IPS-NIHi7 (cell line): ENCODE results near the gene UBE2Q1.

Source experiments
- DNase-seq: peaks from one replicate; pipeline ENCODE4 v3.0.0; 2012; ENCODE audit warnings: mixed read lengths; ENCODE audit errors: extremely low spot score

The UBE2Q1 gene

GRCh38 chr1:154502744-154503115, 55.7 kb downstream of the UBE2Q1 start:
- peak; percentile 58 for DNase-seq

DNA sequence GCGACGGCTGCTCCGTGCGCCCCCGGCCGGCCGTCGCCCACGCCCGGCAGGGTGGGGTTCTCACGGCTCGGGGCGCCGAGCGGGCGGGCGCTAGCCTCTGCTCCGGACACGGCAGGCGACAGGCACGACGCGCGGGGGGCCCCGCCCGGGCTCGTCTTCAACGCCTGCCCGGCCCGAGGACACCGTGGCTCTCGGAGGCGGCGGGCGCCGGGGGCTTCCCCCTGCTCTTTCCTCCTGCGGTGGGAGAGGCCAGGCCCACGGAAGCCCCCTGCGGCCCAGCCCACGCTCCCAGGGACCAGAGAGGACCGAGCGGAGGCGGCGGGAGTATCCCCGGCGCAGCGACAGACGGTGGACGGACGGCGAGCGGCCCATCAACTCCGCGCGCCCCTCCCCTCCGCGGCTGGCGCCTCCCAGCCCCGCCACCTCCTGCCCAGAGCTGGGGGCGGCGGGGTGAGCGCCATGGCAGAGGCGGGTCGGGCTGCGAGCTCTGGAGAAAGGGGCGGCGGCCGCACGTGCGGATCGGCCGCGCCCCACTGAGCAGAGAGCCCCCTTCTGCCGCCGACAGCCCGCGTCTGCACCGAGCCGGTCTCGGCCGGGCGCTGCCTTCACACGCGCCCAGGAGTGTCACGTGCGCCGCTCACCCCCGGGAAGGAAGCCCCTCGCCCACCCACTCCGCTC, 56.3 kb downstream of the UBE2Q1 start, which contains the start of the genes SHE and TDRD10:
Gene SHE, minus strand, starts transcription at position 347 of the 678 bp plus-strand sequence. CDS start 386 bp downstream, outside the sequence.
Gene TDRD10, plus strand, starts transcription at position 154 of the 678 bp plus-strand sequence. CDS start 4,685 bp downstream, outside the sequence.
- peak; percentile 65 for DNase-seq

DNA sequence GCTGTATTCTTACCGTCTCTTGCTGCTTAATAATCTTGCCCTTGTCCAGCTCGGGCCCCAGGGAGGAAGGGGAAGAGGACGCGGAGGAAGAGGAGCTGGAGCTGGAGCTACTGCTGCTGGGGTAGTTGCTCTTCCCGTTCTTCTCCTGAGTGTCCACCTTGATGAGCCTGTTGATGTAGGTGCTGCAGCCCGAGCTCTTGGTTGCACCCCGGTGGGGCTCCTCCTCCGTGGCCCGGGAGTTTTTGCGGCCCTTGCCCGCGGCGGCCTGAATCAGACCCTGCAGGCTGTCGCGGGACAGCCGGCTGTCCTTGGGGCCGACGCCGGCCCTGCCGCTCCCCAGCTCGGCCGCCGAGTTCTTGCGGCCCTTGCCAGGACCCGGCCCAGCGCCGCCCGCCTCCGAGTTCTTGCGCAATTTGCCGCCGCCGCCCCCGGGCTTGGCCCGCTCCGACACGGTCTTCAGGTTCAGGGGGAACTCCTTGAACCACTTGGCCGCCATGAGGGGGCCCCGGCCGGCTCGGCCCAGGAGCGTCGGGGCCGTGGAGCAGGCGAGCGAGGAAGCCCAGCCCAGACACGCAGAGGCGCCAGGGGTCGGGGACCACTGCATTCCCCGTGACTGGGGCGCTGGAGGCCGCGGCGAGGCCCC, 56.9 kb downstream of the UBE2Q1 start:
- DNase-seq, result peak; percentile 56

- DNase-seq, result no peak
Observed at GRCh38 chr1:154500533-154500932, 57.9 kb downstream of the UBE2Q1 start.

DNA sequence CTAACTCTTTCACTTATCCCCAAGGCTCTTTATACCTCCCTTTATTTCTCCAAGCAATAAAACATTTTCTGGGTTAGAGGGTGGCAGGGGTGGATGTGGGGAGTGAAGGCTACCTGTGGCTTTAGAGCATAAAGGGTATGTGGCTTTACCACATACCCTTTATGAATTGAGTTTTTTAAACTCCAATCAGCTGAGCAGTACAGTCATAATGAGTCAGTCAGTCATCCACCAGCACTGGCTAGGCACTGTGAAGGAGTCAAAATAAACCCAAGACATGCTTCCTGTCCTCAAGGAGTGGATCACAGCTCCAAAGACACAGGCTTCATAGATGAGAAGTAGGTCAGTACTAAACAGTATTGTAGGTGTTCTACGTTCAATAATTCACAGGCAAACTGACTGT, 59.0 kb downstream of the UBE2Q1 start:
- no peak for DNase-seq
